ENCODE measurements around the gene PC.

Gene PC

GRCh38 chr11:66881451-66881835 is 76.7 kb downstream of the PC start:
- no peak for DNase-seq

GRCh38 chr11:66880496-66881450 is 77.4 kb downstream of the PC start:
- no peak for DNase-seq

- no peak for DNase-seq
Observed at GRCh38 chr11:66879999-66880398, 78.2 kb downstream of the PC start.

GRCh38 chr11:66879583-66879982 is 78.6 kb downstream of the PC start:
- no peak for DNase-seq

- DNase-seq, result no peak
Observed at GRCh38 chr11:66879000-66879399, 79.2 kb downstream of the PC start.

GRCh38 chr11:66878474-66878873 is 79.7 kb downstream of the PC start:
- no peak for DNase-seq

- no peak for DNase-seq
Observed at GRCh38 chr11:66877588-66878385, 80.4 kb downstream of the PC start.

- no peak for DNase-seq
Observed at GRCh38 chr11:66875378-66875777, 82.8 kb downstream of the PC start.

GRCh38 chr11:66874232-66874631 is 84.0 kb downstream of the PC start:
- no peak for DNase-seq

- DNase-seq, result no peak
Observed at GRCh38 chr11:66871521-66871901, 86.7 kb downstream of the PC start.

- DNase-seq, result no peak
Observed at GRCh38 chr11:66870616-66871520, 87.3 kb downstream of the PC start.

GRCh38 chr11:66870131-66870530 is 88.1 kb downstream of the PC start:
- DNase-seq, result no peak

- no peak for DNase-seq
Observed at GRCh38 chr11:66869567-66869870, 88.7 kb downstream of the PC start.

GRCh38 chr11:66868726-66869566 is 89.2 kb downstream of the PC start:
- no peak for DNase-seq

- no peak for DNase-seq
Observed at GRCh38 chr11:66868082-66868725, 90.0 kb downstream of the PC start.

- no peak for DNase-seq
Observed at GRCh38 chr11:66867425-66868040, 90.7 kb downstream of the PC start.

- no peak for DNase-seq
Observed at GRCh38 chr11:66866511-66866986, 91.6 kb downstream of the PC start.

GRCh38 chr11:66866007-66866406 is 92.2 kb downstream of the PC start:
- DNase-seq, result no peak

GRCh38 chr11:66864924-66865697 is 93.1 kb downstream of the PC start:
- DNase-seq, result no peak
